OCI-LY7 (cell line): ENCODE results near the gene DGKD. TPM values are rescaled to one million over a fixed set of nuclear protein-coding genes. Genes with fewer than 3 reads are reported as not detected.
A peak's percentile ranks its signal among the peaks of the same experiment; 100 is the strongest.

Experiments
- BruUV-seq: library from RNA; stranded (reverse); fragments of 400-500 nt; replicated peaks from 2 replicates; lab custom pipeline; 2021; lab: Mats Ljungman, UMichigan
- CTCF ChIA-PET: fragments of 300-600 bp; sonication (Branson Sonifier 250); formaldehyde crosslinking; loops from one replicate; lab custom pipeline; 2022; ENCODE audit warnings: antibody characterized with exemption; ENCODE audit not compliant: unreplicated experiment; lab: Charles Lee
- POLR2A ChIA-PET: fragments of 300-600 bp; sonication (Branson Sonifier 250); formaldehyde crosslinking; loops from one replicate; lab custom pipeline; 2022; ENCODE audit warnings: antibody characterized with exemption; lab: Charles Lee
- DNase-seq: peaks from one replicate; pipeline ENCODE4 v3.0.0-alpha.2; 2015; ENCODE audit warnings: low spot score
- H2AFZ ChIP-seq: fragments of 200-600 bp; sonication (generic), shearing (Covaris generic); 2 replicates; pipeline ENCODE4 v1.6.1; 2014; ENCODE audit warnings: mild to moderate bottlenecking, antibody characterized with exemption, low read length, moderate library complexity
- H3K27ac ChIP-seq: fragments of 200-600 bp; sonication (generic); 2 replicates; pipeline ENCODE4 v1.5.1; 2014; ENCODE audit warnings: mixed run types, low read depth, mild to moderate bottlenecking, moderate library complexity, low read length, inconsistent platforms; ENCODE audit not compliant: poor library complexity, severe bottlenecking
- H3K36me3 ChIP-seq: fragments of 200-600 bp; sonication (generic); 2 replicates; pipeline ENCODE4 v1.6.1; 2014; ENCODE audit warnings: mild to moderate bottlenecking, antibody characterized with exemption, low read length, moderate library complexity, mixed read lengths; ENCODE audit not compliant: insufficient read depth
- H3K4me1 ChIP-seq: fragments of 200-600 bp; sonication (generic); 2 replicates; pipeline ENCODE4 v1.5.1; 2014; ENCODE audit warnings: mild to moderate bottlenecking, low read length; ENCODE audit not compliant: insufficient read depth, poor library complexity, severe bottlenecking
- H3K4me2 ChIP-seq: fragments of 200-600 bp; sonication (generic); 2 replicates; pipeline ENCODE4 v1.6.1; 2014; ENCODE audit warnings: mild to moderate bottlenecking, low read length
- H3K4me3 ChIP-seq: fragments of 200-600 bp; sonication (generic); 2 replicates; pipeline ENCODE4 v1.5.1; 2014; ENCODE audit warnings: mild to moderate bottlenecking, low read depth, low read length; ENCODE audit not compliant: poor library complexity, severe bottlenecking
- H3K79me2 ChIP-seq: fragments of 200-600 bp; sonication (generic); 2 replicates; pipeline ENCODE4 v1.6.1; 2016; ENCODE audit warnings: low read depth, mild to moderate bottlenecking, low read length, moderate library complexity, mixed read lengths; ENCODE audit not compliant: insufficient read depth
- H3K9me2 ChIP-seq: fragments of 200-600 bp; sonication (generic); 2 replicates; pipeline ENCODE4 v1.6.1; 2016; ENCODE audit warnings: mild to moderate bottlenecking, low read length, mixed read lengths; ENCODE audit not compliant: insufficient read depth
- H3K9me3 ChIP-seq: fragments of 200-600 bp; sonication (generic); 2 replicates; pipeline ENCODE4 v1.6.1; 2014; ENCODE audit warnings: mild to moderate bottlenecking, mixed run types, low read length, mixed read lengths
- H4K20me1 ChIP-seq: fragments of 200-600 bp; sonication (generic); 2 replicates; pipeline ENCODE4 v1.6.1; 2014; ENCODE audit warnings: mild to moderate bottlenecking, antibody characterized with exemption, low read length, moderate library complexity, mixed read lengths; ENCODE audit not compliant: insufficient read depth
- CTCF ChIP-seq: fragments of 200-600 bp; sonication (generic); conservative IDR thresholded peaks from 2 replicates; pipeline ENCODE4 v1.5.1; 2014; ENCODE audit warnings: mild to moderate bottlenecking, antibody characterized with exemption, low read length, moderate library complexity, mixed read lengths
- EZH2phosphoT487 ChIP-seq: fragments of 200-600 bp; sonication (generic); IDR thresholded peaks from 2 replicates; pipeline ENCODE4 v1.6.1; 2018; ENCODE audit warnings: low read depth, borderline replicate concordance, mild to moderate bottlenecking, mixed run types, antibody characterized with exemption, low read length, moderate library complexity, mixed read lengths
- intact Hi-C: fragments of 100-400 bp; cut with micrococcal nuclease; formaldehyde crosslinking; loops from one replicate; pipeline ENCODE4 v1.10.0; 2022; ENCODE audit not compliant: unreplicated experiment
- total RNA-seq, 2 experiments: library from RNA; depleted of rRNA in 1 of 2; stranded (reverse); fragments of >200 nt in 1 of 2; shearing (Covaris generic) in 1 of 2; gene quantifications; 2 replicates each; pipeline ENCODE4 v1.2.3, GENCODE V29; 2014 to 2022

Gene DGKD
- total RNA-seq, 2 experiments from 2014 or later, result 62.9 to 271 TPM

GRCh38 chr2:233349005-233349998, 5.0 kb upstream of the DGKD start:
- peak; percentile 91 for DNase-seq
- peaks cover 38% of the 10 kb centered on the region for H3K4me1 ChIP-seq
- ChIA-PET POLR2A (interaction anchor here (0.6 to 1.2 kb wide), 8 partner anchors 12 to 1576 kb away, joined by 3 to 4 read pairs (median 3); no protein-coding TSS in a partner anchor), CTCF (interaction anchor here (0.5 to 1.6 kb wide), 4 partner anchors 29 to 71 kb away, joined by 3 read pairs; no protein-coding TSS in a partner anchor)
- H3K9me2 ChIP-seq, result no peaks in the 10 kb centered on the region
- peak overlapping the region; percentile 29 for H3K27ac ChIP-seq
- no TSS peak for BruUV-seq
- TF ChIP-seq EZH2phosphoT487 (no peak), CTCF (no peak)
- no peaks in the 10 kb centered on the region for H4K20me1 ChIP-seq
- H3K4me3 ChIP-seq, result peak overlapping the region; percentile 23
- no peaks in the 10 kb centered on the region; the same call in 1 of the 2 replicates for H3K36me3 ChIP-seq
- intact Hi-C loops, result loop anchor here (1.0 to 5.0 kb wide), 2 partner anchors 18 to 33 kb away; no protein-coding TSS in a partner anchor
- 0 out of 2 replicates have a peak overlapping the region, but pooled peaks have one; percentile 2 for H2AFZ ChIP-seq
- H3K79me2 ChIP-seq, result no peaks in the 10 kb centered on the region
- H3K4me2 ChIP-seq, result peak overlapping the region; percentile 62
- no peaks in the 10 kb centered on the region for H3K9me3 ChIP-seq

- DNase-seq, result no peak
- Histone ChIP-seq H2AFZ (no peak overlapping the region), H4K20me1 (peaks cover 4% of the 10 kb centered on the region; the same call in 1 of the 2 replicates), H3K27ac (no peak overlapping the region), H3K4me2 (no peak overlapping the region), H3K9me3 (no peaks in the 10 kb centered on the region), H3K79me2 (peaks cover 9% of the 10 kb centered on the region), H3K9me2 (no peaks in the 10 kb centered on the region), H3K4me3 (no peak overlapping the region), H3K4me1 (peaks cover 38% of the 10 kb centered on the region), H3K36me3 (peaks cover 4% of the 10 kb centered on the region; the same call in 1 of the 2 replicates)
- POLR2A ChIA-PET, result interaction anchor here (0.6 kb wide), 2 partner anchors 11 to 583 kb away, joined by 3 read pairs; no protein-coding TSS in a partner anchor
- intact Hi-C loops, result loop anchor here (10.0 kb wide), 1 partner anchor 266 kb away; no protein-coding TSS in a partner anchor
- no TSS peak for BruUV-seq
- TF ChIP-seq CTCF (no peak), EZH2phosphoT487 (no peak)
- CTCF ChIA-PET, result no interaction called here
Observed at GRCh38 chr2:233350708-233351107, 3.6 kb upstream of the DGKD start.
